ENCODE measurements around the gene NCDN.
A peak's percentile ranks its signal among the peaks of the same experiment; 100 is the strongest.

NCDN gene

DNA sequence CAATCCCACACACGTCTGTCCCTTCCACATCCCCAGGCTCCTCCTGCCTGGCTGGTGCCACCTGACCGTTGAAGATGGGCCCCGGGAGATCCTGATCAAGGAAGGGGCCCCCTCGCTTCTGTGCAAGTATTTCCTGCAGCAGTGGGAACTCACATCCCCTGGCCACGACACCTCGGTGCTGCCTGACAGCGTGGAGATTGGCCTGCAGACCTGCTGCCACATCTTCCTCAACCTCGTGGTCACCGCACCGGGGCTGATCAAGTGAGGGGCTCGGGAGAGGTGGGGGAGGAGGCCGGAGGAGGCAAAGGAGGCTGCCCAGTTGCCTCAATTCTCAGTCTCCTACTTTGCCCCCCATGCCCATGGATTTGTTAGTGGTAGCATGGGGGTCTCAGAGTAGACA, 5.6 kb downstream of the NCDN start:
- H3K4me3 ChIP-seq (replicated peaks in 1 of 2; ENCODE audit: low read depth in 2 of 2, low read length in 2 of 2): no peak overlapping the region
- DNase-seq (ENCODE audit: low read depth in 2 of 2): no peak
- TF ChIP-seq, protein P1, sequence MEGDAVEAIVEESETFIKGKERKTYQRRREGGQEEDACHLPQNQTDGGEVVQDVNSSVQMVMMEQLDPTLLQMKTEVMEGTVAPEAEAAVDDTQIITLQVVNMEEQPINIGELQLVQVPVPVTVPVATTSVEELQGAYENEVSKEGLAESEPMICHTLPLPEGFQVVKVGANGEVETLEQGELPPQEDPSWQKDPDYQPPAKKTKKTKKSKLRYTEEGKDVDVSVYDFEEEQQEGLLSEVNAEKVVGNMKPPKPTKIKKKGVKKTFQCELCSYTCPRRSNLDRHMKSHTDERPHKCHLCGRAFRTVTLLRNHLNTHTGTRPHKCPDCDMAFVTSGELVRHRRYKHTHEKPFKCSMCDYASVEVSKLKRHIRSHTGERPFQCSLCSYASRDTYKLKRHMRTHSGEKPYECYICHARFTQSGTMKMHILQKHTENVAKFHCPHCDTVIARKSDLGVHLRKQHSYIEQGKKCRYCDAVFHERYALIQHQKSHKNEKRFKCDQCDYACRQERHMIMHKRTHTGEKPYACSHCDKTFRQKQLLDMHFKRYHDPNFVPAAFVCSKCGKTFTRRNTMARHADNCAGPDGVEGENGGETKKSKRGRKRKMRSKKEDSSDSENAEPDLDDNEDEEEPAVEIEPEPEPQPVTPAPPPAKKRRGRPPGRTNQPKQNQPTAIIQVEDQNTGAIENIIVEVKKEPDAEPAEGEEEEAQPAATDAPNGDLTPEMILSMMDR (IDR thresholded peaks at IDR 0.05; ENCODE audit: low read depth, low read length): no peak

- H3K4me3 ChIP-seq (replicated peaks in 1 of 2; ENCODE audit: low read depth in 2 of 2, low read length in 2 of 2): no peak overlapping the region
- DNase-seq (ENCODE audit: low read depth in 2 of 2): peak; percentile 88 to 89
- TF ChIP-seq, protein P1 (IDR thresholded peaks at IDR 0.05; ENCODE audit: low read depth, low read length): peak; percentile 87
Observed at GRCh38 chr1:35564037-35564883, 6.7 kb downstream of the NCDN start.

GRCh38 chr1:35564884-35565741, 7.5 kb downstream of the NCDN start:
- no peak for DNase-seq (ENCODE audit: low read depth in 2 of 2)
- TF ChIP-seq, protein P1 (IDR thresholded peaks at IDR 0.05; ENCODE audit: low read depth, low read length): no peak
- H3K4me3 ChIP-seq (replicated peaks in 1 of 2; ENCODE audit: low read depth in 2 of 2, low read length in 2 of 2): no peak overlapping the region

- DNase-seq (ENCODE audit: low read depth in 2 of 2): no peak
- no peak overlapping the region for H3K4me3 ChIP-seq (replicated peaks in 1 of 2; ENCODE audit: low read depth in 2 of 2, low read length in 2 of 2)
- TF ChIP-seq, protein P1 (IDR thresholded peaks at IDR 0.05; ENCODE audit: low read depth, low read length): no peak
Observed at GRCh38 chr1:35565742-35566133, 8.1 kb downstream of the NCDN start.

- DNase-seq (ENCODE audit: low read depth in 2 of 2): no peak
- TF ChIP-seq, protein P1 (IDR thresholded peaks at IDR 0.05; ENCODE audit: low read depth, low read length): no peak
- no peak overlapping the region for H3K4me3 ChIP-seq (replicated peaks in 1 of 2; ENCODE audit: low read depth in 2 of 2, low read length in 2 of 2)
Observed at GRCh38 chr1:35567947-35568558, 10.5 kb downstream of the NCDN start.

DNA sequence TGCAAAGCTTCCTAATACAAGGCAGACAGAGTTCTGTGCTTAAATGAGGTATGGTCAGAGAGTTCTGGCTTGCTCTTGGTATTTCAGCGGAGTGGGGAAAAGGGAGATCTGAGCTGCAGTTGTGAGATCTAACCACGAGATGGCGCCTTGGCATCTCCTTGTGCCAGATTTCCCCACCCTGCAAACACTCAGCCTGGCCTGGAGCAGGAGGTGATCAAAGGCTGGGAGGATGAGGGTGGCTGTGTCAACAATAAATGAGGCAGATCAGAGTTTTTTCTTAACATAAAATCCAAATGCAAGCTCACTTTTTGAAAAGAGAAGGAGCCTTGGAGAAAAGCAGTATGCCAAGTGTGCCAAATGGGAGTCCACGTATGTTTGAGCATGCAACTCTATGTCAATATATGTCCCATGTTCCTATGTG, 11.4 kb downstream of the NCDN start:
- TF ChIP-seq, protein P1 (IDR thresholded peaks at IDR 0.05; ENCODE audit: low read depth, low read length): peak; percentile 86
- DNase-seq (ENCODE audit: low read depth in 2 of 2): peak; percentile 77 to 78
- H3K4me3 ChIP-seq (replicated peaks in 1 of 2; ENCODE audit: low read depth in 2 of 2, low read length in 2 of 2): no peak overlapping the region
